Brain microvascular endothelial cell (primary cell): ENCODE results near the gene TNFRSF18.

ENCODE experiments used
- DNase-seq: peaks from one replicate; pipeline ENCODE4 v3.0.0-alpha.2; 2020
- H3K27ac ChIP-seq: fragments of 250-450 bp; sonication (Bioruptor Pico); 2 replicates; pipeline ENCODE4 v1.5.1; 2020; ENCODE audit warnings: mild to moderate bottlenecking, moderate library complexity
- H3K27me3 ChIP-seq: fragments of 250-450 bp; sonication (Bioruptor Pico); replicated peaks from 2 replicates; pipeline ENCODE4 v1.5.1; 2020; ENCODE audit warnings: mild to moderate bottlenecking
- H3K36me3 ChIP-seq: fragments of 250-450 bp; sonication (Bioruptor Pico); replicated peaks from 2 replicates; pipeline ENCODE4 v1.5.1; 2020; ENCODE audit warnings: mild to moderate bottlenecking
- H3K4me3 ChIP-seq: 2 replicates; pipeline ENCODE4 v1.5.1; 2011; ENCODE audit warnings: low read depth, mild to moderate bottlenecking, control low read depth, low read length, moderate library complexity
- CTCF ChIP-seq: IDR thresholded peaks from 2 replicates; pipeline ENCODE4 v1.5.1; 2011; ENCODE audit warnings: low read depth, mild to moderate bottlenecking, moderate library complexity, low read length, control low read depth, inconsistent platforms; ENCODE audit errors: missing control alignments
- in situ Hi-C: cut with HindIII; loops from 2 replicates; pipeline ENCODE4 v1.10.0; 2017; ENCODE audit warnings: low sequenced_read_pairs, low pct_ligation_motif_present

Gene TNFRSF18

DNA sequence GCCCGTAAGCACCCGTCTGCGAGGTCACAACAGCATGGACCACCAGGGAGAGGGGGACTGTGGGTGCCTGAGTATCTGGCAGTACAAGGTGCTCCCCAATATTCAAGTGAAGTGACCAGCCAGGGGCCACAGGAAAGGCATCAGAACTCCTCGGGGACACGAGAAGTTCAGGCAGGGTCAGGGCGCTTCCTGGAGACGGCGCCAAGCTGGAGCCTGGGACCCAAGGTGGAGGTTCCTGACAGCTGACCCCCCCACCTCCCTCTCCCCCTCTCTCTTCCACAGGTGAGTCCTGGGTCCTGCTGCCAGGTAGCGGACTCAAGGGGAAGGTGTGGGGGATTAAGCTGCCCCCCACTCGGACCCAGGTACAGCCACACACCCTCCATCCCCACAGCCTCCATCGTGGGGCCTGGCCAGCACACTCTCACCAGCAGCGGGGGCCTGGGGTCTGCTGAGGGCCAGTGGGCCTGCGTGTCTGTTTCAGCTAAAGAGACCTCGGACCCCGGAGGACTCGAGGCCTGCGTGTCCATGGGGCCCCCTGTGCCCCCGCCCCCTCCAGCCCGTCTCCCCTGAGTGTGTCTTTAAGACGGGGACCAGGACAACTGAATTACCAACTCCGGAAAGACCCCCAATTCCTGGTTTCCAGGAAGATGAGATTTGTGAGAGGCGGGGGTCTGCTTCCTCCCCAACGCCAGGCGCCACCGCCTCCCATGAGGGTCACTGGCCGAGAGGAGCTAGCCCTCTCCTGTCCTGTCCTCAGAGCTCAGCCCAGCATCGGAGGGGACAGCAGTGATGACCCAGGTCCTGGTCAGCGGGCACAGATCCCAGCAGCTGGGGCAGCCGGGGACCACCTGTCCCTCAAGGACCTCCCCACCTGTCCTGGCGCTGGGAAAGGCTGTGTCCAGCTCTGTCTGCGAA, 6.2 kb downstream of the TNFRSF18 start:
- H3K4me3 ChIP-seq, result no peak overlapping the region
- in situ Hi-C loops, result no loop called here
- H3K36me3 ChIP-seq, result no peaks in the 10 kb centered on the region
- peaks cover 9% of the 10 kb centered on the region for H3K27me3 ChIP-seq
- H3K27ac ChIP-seq, result no peak overlapping the region
- no peak for DNase-seq
- TF ChIP-seq CTCF, result no peak

GRCh38 chr1:1199141-1199960, 7.0 kb downstream of the TNFRSF18 start:
- H3K27me3 ChIP-seq, result peaks cover 7% of the 10 kb centered on the region
- no peak for DNase-seq

GRCh38 chr1:1198423-1199140, 7.8 kb downstream of the TNFRSF18 start:
- Histone ChIP-seq H3K36me3 (no peaks in the 10 kb centered on the region), H3K27ac (no peak overlapping the region), H3K4me3 (no peak overlapping the region), H3K27me3 (peaks cover 6% of the 10 kb centered on the region)
- DNase-seq, result no peak
- in situ Hi-C loops, result no loop called here
- no peak for TF ChIP-seq CTCF

More at GRCh38 chr1:1199141-1199960, 7.0 kb downstream of the TNFRSF18 start:
- Histone ChIP-seq H3K36me3 (no peaks in the 10 kb centered on the region), H3K4me3 (no peak overlapping the region), H3K27ac (no peak overlapping the region)
- no peak for TF ChIP-seq CTCF
- in situ Hi-C loops, result no loop called here

- Histone ChIP-seq H3K27me3 (peaks cover under 1% of the 10 kb centered on the region), H3K27ac (no peak overlapping the region), H3K4me3 (no peak overlapping the region)
Measured at GRCh38 chr1:1197551-1198422, 8.6 kb downstream of the TNFRSF18 start.

More at GRCh38 chr1:1197551-1198422, 8.6 kb downstream of the TNFRSF18 start:
- no peaks in the 10 kb centered on the region for H3K36me3 ChIP-seq
- in situ Hi-C loops, result no loop called here
- TF ChIP-seq CTCF, result no peak
- no peak for DNase-seq
